ENCODE measurements around the gene MMP17.

GRCh38 chr12:131857908-131858850 lies 30.0 kb downstream of the MMP17 start:
- TF ChIP-seq, protein P1, sequence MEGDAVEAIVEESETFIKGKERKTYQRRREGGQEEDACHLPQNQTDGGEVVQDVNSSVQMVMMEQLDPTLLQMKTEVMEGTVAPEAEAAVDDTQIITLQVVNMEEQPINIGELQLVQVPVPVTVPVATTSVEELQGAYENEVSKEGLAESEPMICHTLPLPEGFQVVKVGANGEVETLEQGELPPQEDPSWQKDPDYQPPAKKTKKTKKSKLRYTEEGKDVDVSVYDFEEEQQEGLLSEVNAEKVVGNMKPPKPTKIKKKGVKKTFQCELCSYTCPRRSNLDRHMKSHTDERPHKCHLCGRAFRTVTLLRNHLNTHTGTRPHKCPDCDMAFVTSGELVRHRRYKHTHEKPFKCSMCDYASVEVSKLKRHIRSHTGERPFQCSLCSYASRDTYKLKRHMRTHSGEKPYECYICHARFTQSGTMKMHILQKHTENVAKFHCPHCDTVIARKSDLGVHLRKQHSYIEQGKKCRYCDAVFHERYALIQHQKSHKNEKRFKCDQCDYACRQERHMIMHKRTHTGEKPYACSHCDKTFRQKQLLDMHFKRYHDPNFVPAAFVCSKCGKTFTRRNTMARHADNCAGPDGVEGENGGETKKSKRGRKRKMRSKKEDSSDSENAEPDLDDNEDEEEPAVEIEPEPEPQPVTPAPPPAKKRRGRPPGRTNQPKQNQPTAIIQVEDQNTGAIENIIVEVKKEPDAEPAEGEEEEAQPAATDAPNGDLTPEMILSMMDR (conservative IDR thresholded peaks at IDR 0.05; ENCODE audit: low read depth, low read length): no peak
- TF ChIP-seq EZH2 (IDR thresholded peaks at IDR 0.05; ENCODE audit: borderline replicate concordance, low read depth, low read length, poor library complexity, severe bottlenecking): no peak
